ENCODE measurements around the gene TLE1. TPM values are rescaled to one million over a fixed set of nuclear protein-coding genes. Genes with fewer than 3 reads are reported as not detected.

Gene TLE1
- total and polyA plus RNA-seq, 9 donors: 25.8 to 58.1 (median 41.1) TPM

- intact Hi-C loops (cut with DNase I): loop anchor here (5.0 to 10.0 kb wide), 3 partner anchors 73 to 165 kb away; no protein-coding TSS in a partner anchor
Measured at GRCh38 chr9:81687521-81688261, 1.7 kb downstream of the TLE1 start.

GRCh38 chr9:81686614-81687520 is 2.5 kb downstream of the TLE1 start:
- intact Hi-C loops (cut with DNase I): loop anchor here (5.0 to 10.0 kb wide), 3 partner anchors 72 to 165 kb away; no protein-coding TSS in a partner anchor
- Histone ChIP-seq H3K9me3 (no peaks in the 10 kb centered on the region), H3K27me3 (no peaks in the 10 kb centered on the region), H3K36me3 (no peaks in the 10 kb centered on the region), H3K4me3 (peak overlapping the region; percentile 91), H3K4me1 (ENCODE audit: insufficient read depth) (no peaks in the 10 kb centered on the region), H3K27ac (peak overlapping the region in 1 of 2 donors; percentile 15)
- DNase-seq: peak; percentile 73 to 82 (median 77)
- WGBS, 3 donors: 3 to 5% (median 5%) methylated on average over 36 of the region's 36 CpGs
- TF ChIP-seq POLR2A (IDR thresholded peaks at IDR 0.05) (no peak), EP300 (IDR thresholded peaks at IDR 0.05) (no peak), CTCF (IDR thresholded peaks at IDR 0.05) (peak; percentile 48 to 61 (median 53))

More at GRCh38 chr9:81687521-81688261, 1.7 kb downstream of the TLE1 start:
- Histone ChIP-seq H3K4me1 (ENCODE audit: insufficient read depth) (no peaks in the 10 kb centered on the region), H3K27me3 (no peaks in the 10 kb centered on the region), H3K27ac (peak overlapping the region; percentile 15 to 83), H3K4me3 (peak overlapping the region; percentile 91), H3K36me3 (no peaks in the 10 kb centered on the region), H3K9me3 (no peaks in the 10 kb centered on the region)
- peak; percentile 58 to 74 (median 65) for DNase-seq
- WGBS, 3 donors: 0 to 1% (median 0%) methylated on average over 38 to 51 of the region's 51 CpGs
- no peak for TF ChIP-seq POLR2A (IDR thresholded peaks at IDR 0.05)
- TF ChIP-seq EP300 (IDR thresholded peaks at IDR 0.05): no peak
- no peak for TF ChIP-seq CTCF (IDR thresholded peaks at IDR 0.05)

- DNase-seq: no peak
- intact Hi-C loops (cut with DNase I): loop anchor here (5.0 to 10.0 kb wide), 3 partner anchors 71 to 164 kb away; no protein-coding TSS in a partner anchor
- 45 to 50% (median 46%) methylated on average over 5 of the region's 5 CpGs for WGBS, 3 donors
Measured at GRCh38 chr9:81685763-81686613, 3.4 kb downstream of the TLE1 start.

More at GRCh38 chr9:81685763-81686613, 3.4 kb downstream of the TLE1 start:
- Histone ChIP-seq H3K4me3 (peak overlapping the region; percentile 91), H3K9me3 (no peaks in the 10 kb centered on the region), H3K36me3 (no peaks in the 10 kb centered on the region), H3K27ac (no peak overlapping the region), H3K27me3 (no peaks in the 10 kb centered on the region), H3K4me1 (ENCODE audit: insufficient read depth) (no peaks in the 10 kb centered on the region)
- TF ChIP-seq CTCF (IDR thresholded peaks at IDR 0.05) (no peak), POLR2A (IDR thresholded peaks at IDR 0.05) (no peak), EP300 (IDR thresholded peaks at IDR 0.05) (no peak)
